NCI-H460 (cell line): Measurements from ENCODE around the gene KAT7. TPM values are rescaled to one million over a fixed set of nuclear protein-coding genes. Genes with fewer than 3 reads are reported as not detected.

ENCODE experiments used
- total RNA-seq: library from RNA; depleted of rRNA; stranded (reverse); fragments of >200 nt; shearing (Covaris generic); gene quantifications from 2 replicates; pipeline ENCODE4 v1.2.3, GENCODE V29; 2014; rRNA removed

The KAT7 gene
- total RNA-seq, 1 experiment from 2014 or later = 36.5 TPM

Other genes with a start within 250 kb of the KAT7 start
- 0.40 TPM in 1 of 2 replicates, not detected in the other for gene NXPH3, start 212.8 kb upstream of the KAT7 start, total RNA-seq
- 46.5 and 51.0 TPM in 2 replicates for gene SPOP, start 110.6 kb upstream of the KAT7 start, total RNA-seq
- 107 and 117 TPM in 2 replicates for gene SLC35B1, start 80.7 kb upstream of the KAT7 start, total RNA-seq
- gene FAM117A, start 24.6 kb upstream of the KAT7 start, total RNA-seq = 0.42 and 1.7 TPM in 2 replicates
- gene TAC4, start 59.4 kb downstream of the KAT7 start, total RNA-seq = not detected in 2 replicates
- gene DLX4, start 180.5 kb downstream of the KAT7 start, total RNA-seq = 0.12 and 0.54 TPM in 2 replicates
- gene DLX3, start 206.5 kb downstream of the KAT7 start, total RNA-seq = not detected in 2 replicates